GM21367 (cell line): ENCODE measurements around the gene LGI4.

Experiments used
- ATAC-seq: cut with Tn5 transposase; IDR thresholded peaks from one replicate; pipeline ENCODE4 v1.9.1; 2021; ENCODE audit not compliant: unreplicated experiment

The LGI4 gene

DNA sequence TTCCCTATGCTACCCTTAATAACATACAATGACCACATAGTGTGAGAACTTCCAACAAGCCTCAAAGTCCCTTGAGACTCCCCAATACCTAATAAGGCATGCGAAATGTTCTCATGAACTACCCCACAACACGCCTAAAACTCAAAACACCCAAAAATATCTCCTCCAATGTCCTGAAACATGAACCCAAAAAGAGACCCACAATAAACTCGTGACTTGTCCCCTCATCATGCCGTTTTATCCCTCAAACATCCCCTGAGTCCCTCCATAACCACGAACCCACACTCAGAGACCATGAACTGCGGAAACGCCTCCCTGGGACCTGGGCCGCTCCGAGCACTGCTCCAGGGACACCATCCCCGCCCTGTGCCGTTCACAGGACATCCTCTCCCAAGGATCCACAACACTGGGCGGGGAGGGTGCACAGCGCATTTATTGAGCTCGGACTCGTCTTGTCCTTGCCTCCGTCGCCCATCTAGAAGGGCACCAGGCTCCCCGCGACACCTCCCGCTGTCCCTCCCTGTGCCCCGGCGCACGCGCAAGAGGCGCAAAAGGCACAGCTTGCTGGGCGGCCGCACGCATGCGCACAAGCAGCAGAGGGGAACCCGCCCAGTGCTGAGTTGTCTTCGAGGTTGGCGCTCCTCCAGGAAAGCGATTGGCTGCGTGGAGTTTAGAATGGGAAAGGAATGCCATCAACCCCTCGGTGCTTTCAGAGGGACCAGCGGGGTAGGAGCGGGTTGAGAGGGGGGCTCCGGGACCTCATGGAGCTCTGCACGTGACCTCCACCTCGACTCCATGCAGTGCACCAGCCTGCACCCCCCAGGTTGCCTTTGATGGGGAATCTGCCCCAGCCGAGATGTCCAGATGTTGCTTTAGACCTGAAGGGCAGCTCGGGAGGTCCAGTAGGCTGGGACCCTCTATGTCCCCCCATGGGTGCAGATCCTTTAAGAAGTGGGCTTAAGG, 10.5 kb downstream of the LGI4 start:
- no peak for ATAC-seq

DNA sequence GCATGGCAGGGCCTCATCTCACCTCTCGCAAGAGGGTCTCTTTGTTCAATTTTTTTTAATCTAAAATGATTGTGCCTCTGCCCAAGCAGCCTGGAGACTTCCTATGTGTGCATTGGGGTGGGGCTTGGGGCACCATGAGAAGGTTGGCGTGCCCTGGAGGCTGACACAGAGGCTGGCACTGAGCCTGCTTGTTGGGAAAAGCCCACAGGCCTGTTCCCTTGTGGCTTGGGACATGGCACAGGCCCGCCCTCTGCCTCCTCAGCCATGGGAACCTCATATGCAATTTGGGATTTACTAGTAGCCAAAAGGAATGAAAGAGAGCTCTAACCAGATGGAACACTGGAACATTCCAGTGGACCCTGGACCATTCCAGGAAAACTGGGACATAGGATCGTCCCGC, 11.3 kb downstream of the LGI4 start:
- no peak for ATAC-seq

DNA sequence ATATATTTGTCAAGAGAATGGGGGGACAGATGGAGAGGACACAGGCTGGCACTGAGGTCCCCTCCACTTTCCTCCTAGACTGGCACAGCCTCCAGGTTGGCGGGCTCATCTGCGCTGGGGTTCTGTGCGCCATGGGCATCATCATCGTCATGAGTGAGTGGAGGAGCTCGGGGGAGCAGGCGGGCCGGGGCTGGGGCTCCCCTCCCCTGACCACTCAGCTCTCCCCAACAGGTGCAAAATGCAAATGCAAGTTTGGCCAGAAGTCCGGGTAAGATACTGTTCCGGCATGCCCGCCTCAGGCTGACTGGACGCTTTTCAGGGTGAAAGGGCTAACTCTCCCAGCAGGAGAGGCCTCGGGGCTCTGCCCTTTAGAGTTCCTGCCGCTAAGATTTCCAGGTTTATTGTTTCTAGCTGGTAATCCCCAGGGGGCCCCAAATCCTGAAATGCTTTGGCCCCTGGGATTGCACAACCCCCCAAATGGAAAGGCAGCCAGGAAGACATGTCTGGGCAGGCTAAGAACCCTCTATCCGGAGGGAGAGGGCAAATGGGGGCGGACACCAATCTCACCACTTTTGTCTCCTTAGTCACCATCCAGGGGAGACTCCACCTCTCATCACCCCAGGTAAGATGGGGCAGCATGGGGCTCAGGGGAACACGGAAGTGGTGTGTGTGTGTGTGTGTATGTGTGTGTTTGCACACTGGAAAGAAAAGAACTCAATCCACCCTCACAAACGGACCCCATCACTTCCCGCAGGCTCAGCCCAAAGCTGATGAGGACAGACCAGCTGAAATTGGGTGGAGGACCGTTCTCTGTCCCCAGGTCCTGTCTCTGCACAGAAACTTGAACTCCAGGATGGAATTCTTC, 11.9 kb downstream of the LGI4 start:
- no peak for ATAC-seq

DNA sequence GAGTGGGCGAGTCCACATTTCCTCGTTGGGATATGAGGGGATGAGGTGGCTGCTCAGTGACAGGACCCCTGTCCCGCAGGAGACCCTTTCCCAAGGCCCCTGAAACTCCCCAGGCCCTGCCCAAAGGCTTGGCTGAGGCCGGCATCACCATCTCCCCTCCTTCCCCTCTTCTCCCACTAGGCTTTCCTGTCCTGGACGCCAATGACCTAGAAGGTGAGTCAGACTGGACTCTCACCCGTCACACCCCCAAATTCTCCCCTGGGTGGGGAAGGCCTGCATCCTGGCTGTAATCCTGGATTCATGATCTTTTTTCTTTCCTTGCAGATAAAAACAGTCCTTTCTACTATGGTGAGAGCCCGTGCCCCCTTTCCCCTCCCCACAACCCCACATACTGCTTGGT, 14.0 kb downstream of the LGI4 start:
- no peak for ATAC-seq

DNA sequence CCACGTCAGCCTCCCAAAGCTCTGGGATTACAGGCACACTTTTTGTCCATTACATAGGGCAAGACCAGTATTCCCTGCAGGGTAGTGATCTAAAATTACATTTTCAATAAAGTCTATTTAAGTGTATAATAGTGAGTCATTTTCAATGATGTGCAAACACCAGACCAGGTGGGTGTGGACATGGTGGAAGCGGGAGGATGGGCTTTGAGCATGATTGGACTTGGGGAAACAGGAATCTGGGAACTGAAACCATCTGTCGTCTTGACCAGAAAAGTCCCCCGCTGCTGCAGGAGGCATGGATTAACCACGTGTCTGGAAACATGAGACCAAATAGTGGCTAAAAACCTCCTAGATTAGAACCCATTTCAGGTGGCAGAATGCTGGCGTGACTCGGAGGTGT, 14.4 kb downstream of the LGI4 start:
- ATAC-seq, result no peak

DNA sequence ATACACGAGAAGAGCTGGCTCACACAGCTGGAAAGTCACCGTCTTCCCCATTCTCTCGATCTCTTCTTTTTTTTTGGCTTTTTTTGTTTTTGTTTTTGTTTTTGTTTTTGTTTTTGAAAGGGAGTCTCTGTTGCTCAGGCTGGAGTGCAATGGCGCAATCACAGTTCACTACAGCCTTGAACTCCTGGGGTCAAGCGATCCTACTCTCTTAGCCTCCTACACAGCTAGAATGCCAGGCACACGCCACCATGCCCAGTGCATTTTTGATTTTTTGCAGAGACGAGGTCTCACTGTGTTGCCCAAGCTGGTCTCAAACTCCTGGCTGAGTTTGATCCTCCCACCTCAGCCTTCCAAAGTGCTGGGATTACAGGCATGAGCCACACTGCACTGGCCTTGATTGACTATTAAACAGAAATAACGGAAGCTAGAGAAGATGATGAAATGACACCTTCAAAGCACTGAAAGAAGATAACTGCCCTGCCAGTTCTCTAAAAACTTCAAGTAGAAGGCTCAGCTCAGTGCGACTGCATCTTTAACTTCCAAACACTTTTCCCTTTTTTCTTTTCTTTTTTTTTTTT, 15.2 kb downstream of the LGI4 start:
- no peak for ATAC-seq

DNA sequence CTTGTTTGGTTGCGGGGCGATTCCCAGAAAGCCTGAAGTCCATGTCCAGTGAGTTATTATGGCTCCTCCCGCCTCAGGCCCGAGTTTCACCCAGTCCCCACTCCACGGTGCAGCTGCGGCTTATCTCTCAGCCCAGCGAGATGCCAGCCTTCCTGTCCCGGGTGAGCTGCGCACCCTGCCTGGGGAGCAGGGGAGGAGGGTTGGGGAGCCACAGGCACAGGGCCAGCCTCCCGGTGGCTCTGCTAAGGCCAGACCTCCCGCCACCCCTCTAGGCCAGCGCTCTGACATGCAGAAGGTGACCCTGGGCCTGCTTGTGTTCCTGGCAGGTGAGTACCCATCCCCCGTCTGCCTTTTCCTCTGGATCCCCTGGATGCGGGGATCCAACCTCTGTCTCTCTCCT, 15.8 kb downstream of the LGI4 start:
- ATAC-seq, result no peak

DNA sequence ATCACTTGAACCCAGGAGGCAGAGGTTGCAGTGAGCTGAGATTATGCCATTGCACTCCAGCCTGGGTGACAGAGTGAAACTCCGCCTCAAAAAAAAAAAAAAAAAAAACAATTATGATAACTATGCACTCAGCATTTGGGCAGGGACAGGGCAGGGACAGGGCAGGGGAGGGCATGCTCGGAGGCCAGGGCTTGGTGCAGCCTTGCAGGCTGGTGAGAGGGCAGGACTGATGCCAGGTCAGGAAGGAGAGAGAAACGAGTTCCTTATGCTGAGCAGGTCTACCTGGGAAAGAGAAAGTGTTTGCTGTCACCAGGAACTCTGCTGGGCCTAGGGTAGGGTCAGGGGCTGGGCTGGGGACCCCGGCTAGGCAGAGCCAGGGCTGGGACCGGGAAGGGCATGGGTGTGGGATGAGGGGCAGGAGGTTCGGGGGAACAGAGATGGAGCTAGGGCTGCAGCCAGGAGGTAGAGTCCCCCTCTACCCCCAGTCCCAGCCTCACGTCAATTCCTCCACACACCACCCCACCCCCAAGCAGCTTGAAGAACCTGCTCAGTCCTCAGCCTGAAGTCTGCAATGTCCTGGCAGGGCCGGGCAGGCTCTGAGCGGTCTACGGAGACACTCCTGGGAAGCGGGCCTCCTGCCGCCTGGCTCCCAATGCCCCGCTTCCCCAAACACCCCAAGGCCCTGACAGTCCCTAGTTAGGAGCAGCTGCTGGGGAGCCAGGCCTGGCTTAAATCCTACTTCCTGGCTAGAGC, 16.4 kb downstream of the LGI4 start:
- ATAC-seq, result no peak

DNA sequence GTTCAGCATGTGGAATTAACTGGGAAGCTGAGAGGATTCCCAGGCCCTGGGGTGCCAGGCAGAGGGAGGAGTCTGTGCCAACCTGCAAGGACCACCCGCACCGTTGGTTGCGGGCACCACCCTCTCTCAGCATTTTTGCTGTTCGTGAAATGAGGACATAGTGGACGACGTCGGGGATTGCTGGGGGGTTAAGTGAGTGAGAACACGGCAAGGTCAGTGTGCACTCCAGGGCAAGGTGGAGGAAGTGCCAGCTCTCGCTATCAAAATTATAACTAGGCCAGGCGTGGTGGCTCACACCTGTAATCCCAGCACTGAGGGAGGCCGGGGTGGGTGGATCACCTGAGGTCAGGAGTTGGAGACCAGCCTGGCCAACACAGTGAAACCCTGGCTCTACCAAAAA, 17.1 kb downstream of the LGI4 start:
- no peak for ATAC-seq

DNA sequence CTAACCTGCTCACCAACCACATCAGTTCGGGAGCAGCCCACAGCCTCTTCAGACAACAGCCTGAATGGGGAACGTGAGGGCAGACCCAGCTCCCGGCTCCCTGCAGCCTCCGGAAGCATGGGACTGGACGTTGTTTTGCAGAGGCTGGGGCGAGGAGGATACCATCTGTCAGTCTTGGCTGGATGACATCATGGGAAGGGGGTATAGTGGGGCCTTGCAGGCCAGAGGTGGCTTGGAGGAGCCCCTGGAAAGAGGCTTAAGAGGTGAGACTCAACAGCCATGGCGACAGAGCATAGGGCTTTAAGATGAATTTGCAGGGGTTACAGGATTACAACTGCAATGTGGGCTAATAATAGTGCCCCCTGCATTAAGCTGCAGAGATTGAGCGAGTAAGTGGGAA, 17.7 kb downstream of the LGI4 start:
- ATAC-seq, result no peak

DNA sequence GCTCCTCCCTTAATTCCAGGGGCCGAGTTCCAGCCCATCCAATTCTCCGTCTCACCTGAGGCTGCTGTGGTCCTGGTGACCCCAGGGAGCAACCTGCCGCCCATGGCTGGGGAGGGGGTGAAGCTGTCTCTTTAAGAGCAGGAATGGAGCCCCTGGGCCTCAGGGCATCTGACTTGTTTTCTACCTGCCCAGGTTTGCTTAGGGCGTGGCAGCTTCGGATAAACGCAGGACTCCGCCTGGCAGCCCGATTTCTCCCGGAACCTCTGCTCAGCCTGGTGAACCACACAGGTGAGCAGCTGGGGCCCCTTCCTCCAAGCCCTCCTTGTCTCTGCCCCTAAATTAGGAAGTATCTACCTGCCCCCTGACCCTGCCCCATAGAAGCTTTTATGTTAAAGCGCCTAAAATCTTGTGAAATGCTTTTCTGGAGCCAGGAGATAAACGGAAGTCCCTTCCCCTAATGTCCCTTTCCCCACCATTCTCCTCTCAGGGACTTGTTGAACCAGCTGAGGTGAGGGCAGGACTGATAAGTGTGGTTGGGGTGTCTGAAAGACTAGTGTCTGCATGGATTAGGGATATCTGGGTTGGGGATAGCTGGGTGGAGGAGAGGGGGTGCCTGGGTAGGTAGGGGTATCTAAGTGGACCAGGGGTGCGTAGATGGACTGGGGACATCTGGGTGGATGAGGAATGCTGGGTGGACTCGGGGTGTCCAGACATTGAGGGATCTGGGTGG, 18.6 kb downstream of the LGI4 start:
- no peak for ATAC-seq

DNA sequence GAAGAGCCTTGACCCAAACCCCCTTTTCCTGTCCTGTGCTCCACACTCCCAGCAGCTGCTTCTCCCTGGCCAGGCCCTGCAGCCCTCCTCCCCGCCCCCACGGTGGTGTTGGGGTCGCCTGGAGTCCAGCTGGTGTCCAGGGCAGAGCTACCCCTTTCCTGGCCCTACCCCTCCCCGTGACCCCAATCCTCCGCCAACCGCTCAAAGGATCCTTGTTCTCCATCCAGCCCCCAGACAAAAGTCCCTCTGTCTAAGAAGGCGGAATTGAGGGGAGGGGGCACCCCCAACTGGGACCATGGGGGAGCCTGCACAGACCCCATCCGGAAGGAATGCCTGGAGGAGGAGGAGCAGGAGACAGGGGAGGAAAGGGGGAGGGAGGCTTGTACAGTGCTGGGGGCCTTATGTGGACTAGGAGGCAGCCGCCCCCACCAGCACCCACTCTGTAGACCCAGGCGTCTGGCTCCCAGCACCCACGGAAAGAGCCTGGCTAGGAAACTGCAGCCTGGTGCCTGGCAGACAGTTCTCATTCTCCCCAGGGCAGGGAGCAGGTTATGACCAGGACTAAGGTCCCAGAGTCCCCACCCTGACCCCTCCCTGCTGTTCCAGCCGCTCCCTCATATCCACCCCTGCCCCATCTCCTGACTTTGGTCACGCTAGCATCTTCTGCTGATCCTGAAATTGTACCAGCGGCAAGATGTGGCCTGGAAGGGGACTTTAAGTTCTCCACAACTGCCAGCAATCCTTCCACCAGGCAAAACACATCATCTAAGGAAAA, 19.5 kb downstream of the LGI4 start, which contains the start of gene FXYD3:
TSS of gene FXYD3 (plus strand) at position 647 of the 775 bp plus-strand sequence. CDS start 3,554 bp downstream, outside the sequence.
- no peak for ATAC-seq

DNA sequence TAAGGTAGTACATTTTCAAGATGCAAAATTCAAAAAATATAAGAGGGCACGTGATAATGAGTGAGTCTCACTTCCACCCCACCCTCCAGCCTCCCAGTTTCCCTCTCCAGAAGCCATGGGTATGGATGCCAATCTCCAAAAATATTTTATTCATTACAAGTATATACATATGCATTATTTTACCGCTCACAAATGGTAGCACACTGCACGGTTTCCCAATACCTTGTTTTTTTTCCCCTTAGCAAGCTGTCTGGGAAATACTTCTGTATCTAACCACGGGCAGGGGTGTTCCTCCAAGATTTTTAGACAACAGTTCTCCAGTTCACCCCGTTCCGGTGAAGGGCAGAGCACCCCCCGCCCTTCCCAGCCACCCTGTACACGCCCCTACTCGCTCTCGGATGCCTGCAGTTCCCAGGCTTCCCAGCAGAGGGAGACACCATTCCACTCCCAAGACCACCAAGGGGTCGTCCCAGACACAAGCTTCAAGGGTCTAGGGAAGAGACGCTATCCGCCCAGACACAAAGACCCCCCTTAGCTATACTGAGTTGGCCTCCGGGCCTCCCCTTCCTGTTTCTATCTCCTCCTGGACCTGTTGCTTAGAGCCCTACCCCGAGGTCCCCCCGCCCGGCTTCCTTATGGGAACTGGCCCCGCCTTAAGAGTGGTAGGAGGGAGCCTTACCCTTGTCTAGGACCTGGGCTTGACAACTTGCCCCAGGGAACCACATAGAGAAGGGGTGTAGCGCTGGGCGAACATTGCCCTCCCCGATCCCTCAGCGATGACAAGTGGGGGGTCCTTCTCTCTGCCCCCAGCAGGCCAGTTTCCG, 20.3 kb downstream of the LGI4 start:
- ATAC-seq, result no peak

DNA sequence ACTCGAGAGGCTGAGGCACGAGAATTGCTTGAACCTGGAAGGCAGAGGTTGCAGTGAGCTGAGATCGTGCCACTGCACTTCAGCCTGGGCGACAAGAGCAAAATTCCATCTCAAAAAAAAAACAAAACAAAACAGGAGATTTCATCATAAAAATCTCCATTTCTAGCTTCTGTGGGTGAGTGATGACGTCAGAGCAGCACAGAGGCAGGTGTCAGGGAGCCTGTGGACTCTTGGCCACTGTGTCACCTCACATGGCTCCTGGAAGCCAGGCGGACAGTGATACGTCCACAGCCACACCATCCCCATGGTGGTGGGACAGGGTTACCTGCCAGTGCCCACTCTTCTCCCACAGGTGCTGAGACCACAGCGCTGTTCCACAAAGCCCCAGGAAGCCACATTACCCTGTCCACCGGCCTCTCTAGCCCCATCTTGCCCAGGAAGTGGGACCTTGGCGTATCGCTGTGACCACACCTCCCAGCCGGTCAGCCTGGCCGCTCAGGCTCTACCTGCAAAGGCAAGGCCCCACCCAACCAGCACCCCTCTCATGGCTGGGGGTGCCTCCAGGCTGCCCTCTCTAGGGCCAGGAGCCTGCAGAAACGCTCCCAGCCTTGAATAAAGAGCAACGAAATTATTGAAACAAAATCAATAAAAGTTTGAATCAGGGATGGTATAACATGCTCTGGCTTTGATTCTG, 21.7 kb downstream of the LGI4 start:
- ATAC-seq, result no peak

DNA sequence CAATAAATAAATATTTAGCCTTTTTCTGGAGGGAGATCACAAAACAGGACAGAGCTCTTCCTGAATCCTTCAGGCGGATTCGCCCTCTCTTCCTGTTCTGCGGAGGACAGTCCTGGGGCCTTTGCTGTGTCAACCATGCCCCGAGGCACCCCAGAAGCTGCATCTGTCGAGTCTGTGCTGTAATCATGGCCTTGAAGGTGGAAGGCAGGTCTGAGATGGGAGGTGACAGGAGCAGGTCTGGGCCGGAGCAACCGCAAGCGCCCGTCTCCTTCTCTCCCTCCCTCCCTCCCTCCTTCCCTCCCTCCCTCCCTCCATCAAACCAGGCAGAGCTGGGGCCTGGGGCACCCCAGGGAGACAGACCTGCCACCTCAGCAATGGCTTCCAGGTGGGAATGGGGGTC, 23.9 kb downstream of the LGI4 start:
- no peak for ATAC-seq

DNA sequence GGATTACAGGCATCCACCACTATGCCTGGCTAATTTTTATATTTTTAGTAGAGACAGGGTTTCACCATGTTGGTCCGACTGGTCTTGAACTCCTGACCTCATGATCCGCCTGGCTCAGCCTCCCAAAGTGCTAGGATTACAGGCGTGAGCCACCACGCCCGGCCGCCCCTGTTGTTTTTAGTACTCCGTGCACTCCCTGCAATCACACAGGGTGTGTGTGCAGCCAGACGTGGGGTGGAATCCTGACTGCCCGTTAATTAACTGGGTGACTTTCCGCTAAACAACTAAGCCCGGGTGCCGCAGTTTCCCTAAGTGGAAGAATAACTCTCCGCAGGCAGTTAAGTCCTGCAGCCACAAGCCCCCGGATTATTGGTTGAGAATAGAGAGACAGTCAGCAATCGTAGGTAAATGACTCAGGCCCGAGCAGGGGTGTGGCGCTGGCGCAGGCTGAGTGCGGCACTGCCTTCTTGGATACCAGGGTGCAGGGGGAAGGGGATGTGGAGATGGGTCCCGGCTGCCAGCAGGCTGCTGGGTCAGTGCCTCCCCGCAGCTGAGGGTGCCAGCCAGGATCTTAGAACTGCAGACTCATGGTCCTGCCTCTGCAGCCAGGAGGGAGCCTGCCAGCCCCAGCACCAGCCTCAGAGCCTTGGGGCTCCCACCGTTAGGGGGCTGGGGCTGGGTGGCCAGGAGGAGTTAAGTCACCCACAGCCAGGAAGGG, 25.3 kb downstream of the LGI4 start:
- no peak for ATAC-seq

DNA sequence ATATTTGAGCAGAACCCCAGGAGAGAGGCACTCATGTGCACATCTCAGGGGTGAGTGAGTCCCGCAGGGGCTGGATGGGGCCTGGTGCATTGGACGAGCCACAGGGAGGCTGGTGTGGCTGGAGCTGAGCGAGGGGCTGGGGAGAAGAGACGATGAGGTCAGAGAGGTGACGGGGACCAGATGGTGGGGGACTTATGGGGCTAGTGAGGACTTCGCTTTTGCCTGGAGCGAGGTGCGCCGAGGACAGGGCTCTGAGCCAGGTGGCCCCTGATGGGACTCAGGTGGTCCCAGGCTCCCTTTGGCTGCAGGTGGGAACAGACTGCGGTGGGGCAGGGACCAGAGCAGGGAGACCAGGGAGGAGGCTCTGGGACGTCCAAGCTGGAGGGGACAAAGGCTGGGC, 26.1 kb downstream of the LGI4 start:
- ATAC-seq, result no peak
